Fibroblast of lung (primary cell): ENCODE results near the gene GDF11.

Experiments used
- CTCF ChIP-seq, 2 donors: IDR thresholded peaks in 1 of 2; conservative IDR thresholded peaks in 1 of 2; 1 replicate in 1 of 2; 2 replicates in 1 of 2; pipeline ENCODE4 v1.5.1; 2011 to 2012; ENCODE audit warnings: low read length in 2 of 2, control low read depth in 1 of 2, inconsistent platforms in 1 of 2, low read depth in 1 of 2, mild to moderate bottlenecking in 1 of 2
- EZH2 ChIP-seq: IDR thresholded peaks from 2 replicates; pipeline ENCODE4 v1.5.1; 2012; ENCODE audit warnings: low read length, control low read depth, mild to moderate bottlenecking; ENCODE audit errors: missing control alignments

- no peak for TF ChIP-seq CTCF (conservative IDR thresholded peaks at IDR 0.05 in 1 of 2, IDR thresholded peaks at IDR 0.05 in 1 of 2; ENCODE audit: low read depth in 1 of 2, low read length in 2 of 2)
- TF ChIP-seq EZH2 = no peak
Observed at GRCh38 chr12:55693323-55694187, 49.4 kb upstream of the GDF11 start.
